Neural progenitor cell (in vitro differentiated cells): Measurements from ENCODE around the gene MYL3. TPM values are rescaled to one million over a fixed set of nuclear protein-coding genes. Genes with fewer than 3 reads are reported as not detected.

Source experiments
- DNase-seq: peaks from one replicate; pipeline ENCODE4 v3.0.0-alpha.2; 2016; ENCODE audit warnings: low spot score
- H2AFZ ChIP-seq: fragments of 200-600 bp; sonication (generic); replicated peaks from 2 replicates; pipeline ENCODE4 v1.6.1; 2016; ENCODE audit warnings: antibody characterized with exemption
- H3F3A ChIP-seq: fragments of 200-600 bp; sonication (generic); 2 replicates; pipeline ENCODE4 v1.6.1; 2016; ENCODE audit warnings: antibody characterized with exemption, low read depth
- H3K27ac ChIP-seq: fragments of 200-600 bp; sonication (generic); 2 replicates; pipeline ENCODE4 v1.5.1; 2016; ENCODE audit warnings: mild to moderate bottlenecking
- H3K27me3 ChIP-seq: fragments of 200-600 bp; sonication (generic); 2 replicates; pipeline ENCODE4 v1.6.1; 2016; ENCODE audit warnings: mild to moderate bottlenecking, moderate library complexity
- H3K36me3 ChIP-seq: fragments of 200-600 bp; sonication (generic); 2 replicates; pipeline ENCODE4 v1.5.1; 2016
- H3K4me1 ChIP-seq: fragments of 200-600 bp; sonication (generic); 2 replicates; pipeline ENCODE4 v1.6.1; 2016; ENCODE audit warnings: mixed run types
- H3K4me2 ChIP-seq: fragments of 200-600 bp; sonication (generic); 2 replicates; pipeline ENCODE4 v1.6.1; 2016
- H3K4me3 ChIP-seq: fragments of 200-600 bp; sonication (generic); 2 replicates; pipeline ENCODE4 v1.5.1; 2016
- H3K79me2 ChIP-seq: fragments of 200-600 bp; sonication (generic); 2 replicates; pipeline ENCODE4 v1.6.1; 2016; ENCODE audit warnings: low read depth
- H3K9ac ChIP-seq: fragments of 200-600 bp; sonication (generic); 2 replicates; pipeline ENCODE4 v1.6.1; 2016
- H3K9me3 ChIP-seq: fragments of 200-600 bp; sonication (generic); 2 replicates; pipeline ENCODE4 v1.5.1; 2016; ENCODE audit warnings: low read depth
- H4K20me1 ChIP-seq: fragments of 200-600 bp; sonication (generic); 2 replicates; pipeline ENCODE4 v1.6.1; 2016; ENCODE audit warnings: low read depth
- H3K27ac Mint-ChIP-seq: 3 replicates; pipeline ENCODE4 v1.8.0; 2021; ENCODE audit warnings: mixed read lengths
- H3K27me3 Mint-ChIP-seq: 2 replicates; pipeline ENCODE4 v1.8.0; 2022; ENCODE audit warnings: low read depth, mild to moderate bottlenecking, inconsistent platforms, moderate library complexity, mixed read lengths; ENCODE audit not compliant: insufficient read depth
- H3K36me3 Mint-ChIP-seq: 3 replicates; pipeline ENCODE4 v1.8.0; 2021; ENCODE audit warnings: mixed read lengths
- H3K4me1 Mint-ChIP-seq: 3 replicates; pipeline ENCODE4 v1.8.0; 2021; ENCODE audit warnings: mixed read lengths
- H3K4me3 Mint-ChIP-seq: 3 replicates; pipeline ENCODE4 v1.8.0; 2021; ENCODE audit warnings: mild to moderate bottlenecking, moderate library complexity, mixed read lengths
- H3K9me3 Mint-ChIP-seq: 3 replicates; pipeline ENCODE4 v1.8.0; 2020; ENCODE audit warnings: mixed read lengths
- CTCF ChIP-seq: fragments of 200-600 bp; sonication (generic); IDR thresholded peaks from 2 replicates; pipeline ENCODE4 v1.5.1; 2017; ENCODE audit warnings: antibody characterized with exemption, mild to moderate bottlenecking
- EZH2 ChIP-seq: fragments of 200-600 bp; sonication (generic); IDR thresholded peaks from 2 replicates; pipeline ENCODE4 v1.6.1; 2017; ENCODE audit warnings: antibody characterized with exemption, mild to moderate bottlenecking, moderate library complexity
- EZH2phosphoT487 ChIP-seq: fragments of 200-600 bp; sonication (generic); IDR thresholded peaks from 2 replicates; pipeline ENCODE4 v1.6.1; 2017; ENCODE audit warnings: antibody characterized with exemption
- total RNA-seq: library from RNA; depleted of rRNA; stranded (reverse); fragments of >200 nt; gene quantifications from 2 replicates; pipeline ENCODE4 v1.2.3, GENCODE V29; 2015; ENCODE audit warnings: low replicate concordance

MYL3 gene
- total RNA-seq, 1 donor from 2014 or later, result not detected

- Histone ChIP-seq H3K9me3 (no peaks in the 10 kb centered on the region), H3K27ac (no peak overlapping the region), H3F3A (no peaks in the 10 kb centered on the region), H3K27me3 (no peaks in the 10 kb centered on the region), H2AFZ (no peak overlapping the region), H3K4me3 (no peak overlapping the region), H4K20me1 (no peaks in the 10 kb centered on the region), H3K4me1 (no peaks in the 10 kb centered on the region), H3K79me2 (no peaks in the 10 kb centered on the region), H3K4me2 (no peak overlapping the region), H3K36me3 (no peaks in the 10 kb centered on the region), H3K9ac (no peak overlapping the region)
- H3K9me3 Mint-ChIP-seq, result no peaks in the 10 kb centered on the region
- H3K36me3 Mint-ChIP-seq, result no peaks in the 10 kb centered on the region
- peaks cover 7% of the 10 kb centered on the region for H3K27me3 Mint-ChIP-seq
- no peak for DNase-seq
- no peak for TF ChIP-seq CTCF
- no peak for TF ChIP-seq EZH2
- no peak for TF ChIP-seq EZH2phosphoT487
- H3K4me1 Mint-ChIP-seq, result no peaks in the 10 kb centered on the region
- no peak overlapping the region for H3K27ac Mint-ChIP-seq
- H3K4me3 Mint-ChIP-seq, result no peak overlapping the region
Observed at GRCh38 chr3:46907271-46907670, 44.0 kb upstream of the MYL3 start.

- Histone ChIP-seq H3F3A (no peaks in the 10 kb centered on the region), H3K9ac (no peak overlapping the region), H4K20me1 (no peaks in the 10 kb centered on the region), H3K36me3 (no peaks in the 10 kb centered on the region), H3K4me3 (no peak overlapping the region), H3K4me1 (no peaks in the 10 kb centered on the region), H3K9me3 (no peaks in the 10 kb centered on the region), H2AFZ (no peak overlapping the region), H3K4me2 (no peak overlapping the region), H3K27ac (no peak overlapping the region), H3K79me2 (no peaks in the 10 kb centered on the region), H3K27me3 (no peaks in the 10 kb centered on the region)
- no peaks in the 10 kb centered on the region for H3K9me3 Mint-ChIP-seq
- no peak for DNase-seq
- no peak overlapping the region for H3K4me3 Mint-ChIP-seq
- no peak overlapping the region for H3K27ac Mint-ChIP-seq
- TF ChIP-seq EZH2phosphoT487, result no peak
- TF ChIP-seq EZH2, result no peak
- TF ChIP-seq CTCF, result no peak
- H3K4me1 Mint-ChIP-seq, result no peaks in the 10 kb centered on the region
- no peaks in the 10 kb centered on the region for H3K36me3 Mint-ChIP-seq
- peaks cover 9% of the 10 kb centered on the region for H3K27me3 Mint-ChIP-seq
Observed at GRCh38 chr3:46906471-46907058, 43.3 kb upstream of the MYL3 start.

- H3K9me3 Mint-ChIP-seq, result no peaks in the 10 kb centered on the region
- H3K4me3 Mint-ChIP-seq, result no peak overlapping the region
- no peaks in the 10 kb centered on the region for H4K20me1 ChIP-seq
- no peak overlapping the region for H3K4me2 ChIP-seq
- no peak overlapping the region for H3K27ac Mint-ChIP-seq
- H3K4me3 ChIP-seq, result no peak overlapping the region
- no peaks in the 10 kb centered on the region for H3K36me3 Mint-ChIP-seq
- no peaks in the 10 kb centered on the region for H3K27me3 ChIP-seq
- peaks cover 11% of the 10 kb centered on the region for H3K27me3 Mint-ChIP-seq
- no peaks in the 10 kb centered on the region for H3K36me3 ChIP-seq
- no peak overlapping the region for H3K9ac ChIP-seq
- H3K4me1 ChIP-seq, result no peaks in the 10 kb centered on the region
- no peak overlapping the region for H2AFZ ChIP-seq
- H3F3A ChIP-seq, result no peaks in the 10 kb centered on the region
- no peaks in the 10 kb centered on the region for H3K4me1 Mint-ChIP-seq
- H3K79me2 ChIP-seq, result no peaks in the 10 kb centered on the region
- H3K27ac ChIP-seq, result no peak overlapping the region
- H3K9me3 ChIP-seq, result no peaks in the 10 kb centered on the region
- TF ChIP-seq EZH2 (no peak), EZH2phosphoT487 (no peak), CTCF (no peak)
- DNase-seq, result no peak
Observed at GRCh38 chr3:46905661-46906451, 42.6 kb upstream of the MYL3 start.
